Measurements from ENCODE around the gene ITPKB. TPM values are rescaled to one million over a fixed set of nuclear protein-coding genes. Genes with fewer than 3 reads are reported as not detected.

Gene ITPKB
- total RNA-seq, 2 donors from 2014 or later, result 13.0 to 21.1 TPM

DNA sequence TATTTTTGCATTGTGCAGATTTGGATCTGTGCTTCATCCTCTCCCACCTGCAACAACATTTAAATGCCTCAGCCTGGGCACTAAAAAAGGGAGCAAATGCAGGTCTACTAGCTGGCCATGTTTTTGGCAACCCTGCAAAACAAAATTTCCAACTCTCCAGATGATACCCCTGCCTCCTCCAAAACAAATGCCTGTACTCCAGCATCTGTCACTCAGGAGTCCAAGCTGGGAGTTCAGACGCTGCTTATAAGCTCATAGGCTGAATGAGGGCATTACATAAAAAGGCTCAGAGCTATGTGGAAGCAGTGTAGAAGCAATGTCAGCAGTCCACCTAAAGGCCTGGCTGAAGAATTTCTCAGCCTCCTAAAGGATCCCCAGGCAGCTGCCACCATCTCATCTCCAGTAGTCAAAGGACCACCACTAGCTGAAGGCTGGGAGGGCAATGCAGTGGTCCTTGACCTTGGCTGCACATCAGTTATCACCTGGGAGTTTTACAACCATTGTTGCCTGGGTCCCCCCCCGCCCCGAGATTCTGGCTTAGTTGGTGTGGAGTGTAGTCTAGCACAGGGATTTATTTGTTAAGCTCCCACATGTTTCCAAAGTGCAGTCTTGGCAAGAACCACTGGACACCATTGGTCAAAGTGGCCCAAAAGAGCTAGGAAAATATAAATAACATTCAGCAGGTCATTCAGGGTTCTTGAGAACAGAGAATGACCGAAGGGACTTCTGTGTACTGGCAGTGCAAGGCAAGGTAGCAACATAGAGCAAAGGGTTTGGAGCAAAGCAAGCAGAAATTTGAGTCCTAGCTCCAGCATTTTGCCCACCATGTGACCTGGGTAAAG is 57.2 kb downstream of the ITPKB start:
- ATAC-seq, result no peak
- Histone ChIP-seq H3K27me3 (no peaks in the 10 kb centered on the region), H3K4me3 (no peak overlapping the region), H3K36me3 (replicated peaks in 1 of 2; ENCODE audit: insufficient read depth in 1 of 2, low read depth in 2 of 2) (no peaks in the 10 kb centered on the region), H3K9me3 (no peaks in the 10 kb centered on the region), H3K4me1 (peaks cover 10% of the 10 kb centered on the region), H3K27ac (no peak overlapping the region)
- 85 to 89% methylated on average over 3 to 4 of the region's 4 CpGs for WGBS, 2 donors
- intact Hi-C loops (cut with DNase I), result no loop called here
- TF ChIP-seq POLR2A (IDR thresholded peaks at IDR 0.05) (no peak), CTCF (IDR thresholded peaks at IDR 0.05) (no peak)
- DNase-seq, result no peak

GRCh38 chr1:226680653-226681052 is 58.4 kb downstream of the ITPKB start:
- WGBS, 2 donors, result 80 to 82% methylated on average over 5 of the region's 5 CpGs
- TF ChIP-seq POLR2A (IDR thresholded peaks at IDR 0.05) (no peak), CTCF (IDR thresholded peaks at IDR 0.05) (no peak)
- Histone ChIP-seq H3K36me3 (replicated peaks in 1 of 2; ENCODE audit: insufficient read depth in 1 of 2, low read depth in 2 of 2) (no peaks in the 10 kb centered on the region), H3K9me3 (no peaks in the 10 kb centered on the region), H3K27me3 (no peaks in the 10 kb centered on the region), H3K27ac (peak overlapping the region; percentile 63 to 79 (median 75)), H3K4me3 (no peak overlapping the region), H3K4me1 (peaks cover 10% of the 10 kb centered on the region)
- no peak for ATAC-seq
- intact Hi-C loops (cut with DNase I), result no loop called here
- DNase-seq, result no peak

DNA sequence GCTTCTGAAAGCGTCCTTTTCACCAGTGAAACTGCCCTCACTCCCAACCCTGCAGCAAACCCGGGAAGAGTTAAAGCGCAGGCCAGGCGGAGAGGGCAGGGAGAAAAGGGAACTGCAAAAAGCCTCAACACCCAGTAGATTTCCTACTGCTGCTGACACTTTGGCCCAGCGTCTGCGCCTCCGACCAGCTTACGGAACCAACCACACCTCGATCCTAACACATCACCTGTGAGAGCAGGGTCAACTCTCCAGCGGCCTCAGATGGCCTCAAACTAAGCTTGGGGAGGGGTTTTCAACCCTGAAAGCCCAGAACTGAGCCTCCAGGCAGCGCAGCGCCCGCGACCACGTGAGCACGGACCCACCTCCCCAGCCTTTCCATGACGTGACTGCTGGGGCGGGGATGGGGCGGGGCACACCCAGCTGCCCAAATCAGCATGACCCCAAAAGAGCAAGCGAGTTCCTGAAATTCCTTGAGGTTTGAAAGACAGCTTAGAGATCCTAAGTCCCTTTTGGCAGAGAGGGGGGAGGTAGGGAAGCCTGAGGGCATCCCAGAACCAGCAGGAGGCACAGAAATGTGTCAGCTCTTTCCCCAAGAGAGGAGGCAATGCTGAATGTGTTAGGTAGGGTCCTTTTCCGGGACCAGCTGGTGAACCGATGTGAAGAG is 59.1 kb downstream of the ITPKB start:
- intact Hi-C loops (cut with DNase I), result no loop called here
- Histone ChIP-seq H3K4me3 (no peak overlapping the region), H3K36me3 (replicated peaks in 1 of 2; ENCODE audit: insufficient read depth in 1 of 2, low read depth in 2 of 2) (no peaks in the 10 kb centered on the region), H3K9me3 (no peaks in the 10 kb centered on the region), H3K4me1 (peaks cover 10% of the 10 kb centered on the region), H3K27ac (peak overlapping the region; percentile 63 to 79 (median 75)), H3K27me3 (no peaks in the 10 kb centered on the region)
- 3% methylated on average over 16 to 22 of the region's 22 CpGs for WGBS, 2 donors
- TF ChIP-seq POLR2A (IDR thresholded peaks at IDR 0.05) (peak; percentile 15 to 69 (median 59)), CTCF (IDR thresholded peaks at IDR 0.05) (no peak)
- peak; percentile 70 to 85 (median 78) for DNase-seq
- peak; percentile 87 for ATAC-seq

GRCh38 chr1:226679262-226679661 is 59.8 kb downstream of the ITPKB start:
- ATAC-seq (no peak), DNase-seq (no peak)
- intact Hi-C loops (cut with DNase I), result no loop called here
- Histone ChIP-seq H3K27ac (peak overlapping the region in 3 of 4 donors; percentile 74 to 79 (median 76)), H3K27me3 (no peaks in the 10 kb centered on the region), H3K4me3 (no peak overlapping the region), H3K36me3 (replicated peaks in 1 of 2; ENCODE audit: insufficient read depth in 1 of 2, low read depth in 2 of 2) (no peaks in the 10 kb centered on the region), H3K4me1 (peaks cover 10% of the 10 kb centered on the region), H3K9me3 (no peaks in the 10 kb centered on the region)
- WGBS, 2 donors, result 47 to 56% methylated on average over 2 of the region's 2 CpGs
- TF ChIP-seq CTCF (IDR thresholded peaks at IDR 0.05) (no peak), POLR2A (IDR thresholded peaks at IDR 0.05) (no peak)
